ENCODE results near the gene KIF2A.

KIF2A gene

DNA sequence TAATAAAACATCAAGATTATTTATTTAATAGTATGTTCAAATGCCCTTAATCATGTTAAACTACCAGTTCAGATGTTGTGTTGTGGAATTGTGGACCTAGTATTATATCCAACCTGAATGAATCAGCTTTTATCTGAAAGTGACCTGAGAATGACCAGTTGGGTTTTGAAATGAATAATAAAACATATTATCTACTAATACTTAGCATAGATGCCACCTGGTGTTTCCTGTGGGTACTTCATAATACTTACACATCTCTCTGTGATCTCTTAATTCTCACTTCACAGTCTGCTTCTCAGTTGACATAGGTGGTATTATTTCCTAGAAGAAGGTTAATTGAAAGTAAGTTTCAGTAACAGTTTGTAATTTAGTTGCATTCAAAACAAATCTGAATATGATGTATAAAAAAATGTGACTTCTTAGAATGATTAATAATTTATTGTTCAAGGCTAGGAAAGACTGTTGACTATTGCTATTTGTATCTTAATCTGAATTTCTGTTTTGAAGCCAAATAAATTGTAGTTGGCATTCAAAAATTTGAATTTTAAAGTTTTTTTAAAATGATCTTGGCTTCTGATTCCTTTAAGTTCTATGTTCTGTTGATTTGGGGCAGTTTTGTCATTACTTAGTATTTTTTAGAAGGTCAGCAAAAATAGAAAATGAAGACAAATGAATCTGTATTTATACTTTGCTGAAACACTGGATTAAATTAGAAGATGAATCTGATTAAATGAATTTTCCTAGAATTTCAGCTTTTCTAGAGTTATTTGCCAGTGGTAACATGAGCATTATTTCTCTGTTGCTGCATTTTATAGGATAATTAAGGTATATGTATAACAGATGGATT is 48.2 kb downstream of the KIF2A start:
- Histone ChIP-seq H3K4me1 (ENCODE audit: insufficient read depth, low read length) (no peaks in the 10 kb centered on the region), H3K27ac (ENCODE audit: low read depth, low read length) (no peak overlapping the region), H3K9ac (ENCODE audit: low read length) (no peak overlapping the region), H3K4me3 (ENCODE audit: low read depth in 1 of 2, low read length in 2 of 2) (no peak overlapping the region), H3K36me3 (ENCODE audit: insufficient read depth, low read length) (peaks cover 11% of the 10 kb centered on the region), H3K9me3 (ENCODE audit: low read length) (no peaks in the 10 kb centered on the region), H3K27me3 (ENCODE audit: control insufficient read depth in 1 of 2, insufficient read depth in 2 of 2, low read length in 2 of 2) (no peaks in the 10 kb centered on the region)

DNA sequence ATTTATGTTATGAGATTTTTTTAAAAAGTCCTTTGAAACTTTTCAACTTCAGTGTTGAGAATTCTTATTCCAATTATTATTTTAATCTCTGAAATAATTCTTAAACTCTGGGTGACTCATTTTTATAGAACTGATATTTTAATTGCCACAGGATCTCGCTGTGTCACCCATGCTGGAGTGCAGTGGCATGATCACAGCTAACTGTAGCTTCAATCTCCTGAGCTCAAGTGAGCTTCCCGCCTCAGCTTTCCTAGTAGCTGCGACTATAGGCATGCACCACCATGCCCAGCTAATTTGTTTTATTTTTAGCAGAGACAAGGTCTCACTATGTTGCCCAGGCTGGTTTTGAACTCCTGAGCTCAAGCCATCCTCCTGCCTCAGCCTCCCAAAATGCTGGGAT is 56.7 kb downstream of the KIF2A start:
- no peaks in the 10 kb centered on the region for H3K27me3 ChIP-seq (ENCODE audit: control insufficient read depth in 1 of 2, insufficient read depth in 2 of 2, low read length in 2 of 2)
- H3K4me1 ChIP-seq (ENCODE audit: insufficient read depth, low read length): no peaks in the 10 kb centered on the region
- no peaks in the 10 kb centered on the region for H3K9me3 ChIP-seq (ENCODE audit: low read length)
- H3K4me3 ChIP-seq (ENCODE audit: low read depth in 1 of 2, low read length in 2 of 2): no peak overlapping the region
- peaks cover 19% of the 10 kb centered on the region for H3K36me3 ChIP-seq (ENCODE audit: insufficient read depth, low read length)
- H3K27ac ChIP-seq (ENCODE audit: low read depth, low read length): no peak overlapping the region
- no peak overlapping the region for H3K9ac ChIP-seq (ENCODE audit: low read length)

DNA sequence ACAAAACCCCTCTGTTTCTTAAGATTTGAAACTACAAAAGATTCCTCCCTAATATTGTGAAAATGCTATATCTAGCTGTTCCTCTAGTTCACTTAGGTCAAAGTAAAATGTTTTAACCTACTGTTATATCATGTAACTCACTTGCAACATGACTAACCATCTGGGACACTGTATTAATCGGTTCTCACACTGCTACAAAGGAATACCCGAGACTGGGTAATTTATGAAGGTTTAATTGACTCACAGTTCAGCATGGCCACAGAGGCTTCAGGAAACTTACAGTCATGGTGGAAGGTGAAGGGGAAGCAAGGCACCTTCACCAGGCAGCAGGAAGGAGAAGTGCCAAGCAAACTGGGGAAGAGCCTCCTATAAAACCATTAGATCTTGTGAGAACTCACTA is 63.0 kb downstream of the KIF2A start:
- Histone ChIP-seq H3K36me3 (ENCODE audit: insufficient read depth, low read length) (peaks cover 20% of the 10 kb centered on the region), H3K9me3 (ENCODE audit: low read length) (no peaks in the 10 kb centered on the region)

DNA sequence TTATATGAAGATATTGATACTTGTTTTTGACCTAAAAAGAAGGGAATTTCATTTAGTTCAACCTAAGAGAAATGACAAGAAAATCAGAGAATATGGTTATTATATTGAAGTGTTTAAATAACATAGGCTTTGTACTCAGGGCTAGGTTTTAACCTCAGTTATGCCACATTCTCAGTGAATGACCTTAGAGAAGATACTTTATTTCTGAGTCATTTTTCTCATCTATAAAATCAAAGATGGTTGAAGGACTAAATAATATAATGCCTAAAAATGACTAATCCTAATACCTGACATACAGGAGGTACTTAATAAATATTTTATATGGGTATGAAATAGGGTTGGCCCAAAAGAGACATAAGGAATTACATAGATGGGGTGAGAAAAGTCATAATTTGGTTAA is 65.4 kb downstream of the KIF2A start:
- no peak overlapping the region for H3K4me3 ChIP-seq (ENCODE audit: low read depth in 1 of 2, low read length in 2 of 2)
- H3K9me3 ChIP-seq (ENCODE audit: low read length): no peaks in the 10 kb centered on the region
- H3K27me3 ChIP-seq (ENCODE audit: control insufficient read depth in 1 of 2, insufficient read depth in 2 of 2, low read length in 2 of 2): no peaks in the 10 kb centered on the region
- H3K27ac ChIP-seq (ENCODE audit: low read depth, low read length): no peak overlapping the region
- peaks cover 17% of the 10 kb centered on the region for H3K36me3 ChIP-seq (ENCODE audit: insufficient read depth, low read length)
- H3K9ac ChIP-seq (ENCODE audit: low read length): no peak overlapping the region
- H3K4me1 ChIP-seq (ENCODE audit: insufficient read depth, low read length): no peaks in the 10 kb centered on the region

More for the DNA sequence above, 63.0 kb downstream of the KIF2A start:
- no peak overlapping the region for H3K27ac ChIP-seq (ENCODE audit: low read depth, low read length)
- H3K9ac ChIP-seq (ENCODE audit: low read length): no peak overlapping the region
- no peak overlapping the region for H3K4me3 ChIP-seq (ENCODE audit: low read depth in 1 of 2, low read length in 2 of 2)
- H3K27me3 ChIP-seq (ENCODE audit: control insufficient read depth in 1 of 2, insufficient read depth in 2 of 2, low read length in 2 of 2): no peaks in the 10 kb centered on the region
- H3K4me1 ChIP-seq (ENCODE audit: insufficient read depth, low read length): no peaks in the 10 kb centered on the region

DNA sequence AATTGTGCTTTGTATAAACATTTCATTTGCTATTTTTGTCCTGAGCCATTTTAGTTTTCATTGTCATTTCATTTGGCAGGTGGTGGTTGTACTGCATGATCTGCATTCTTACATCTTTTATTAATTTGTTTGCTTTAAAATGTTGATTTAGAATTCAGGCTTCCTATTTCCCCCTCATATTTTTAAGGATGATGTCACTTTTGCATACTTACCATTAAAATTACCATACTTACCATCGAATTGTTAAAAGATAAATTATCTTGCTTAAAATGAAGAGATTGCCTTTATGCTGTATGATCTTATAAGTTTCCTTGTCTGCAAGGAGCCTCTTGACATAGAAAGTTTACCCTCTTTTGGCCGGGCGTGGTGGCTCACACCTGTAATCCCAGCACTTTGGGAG is 66.6 kb downstream of the KIF2A start:
- Histone ChIP-seq H3K27me3 (ENCODE audit: control insufficient read depth in 1 of 2, insufficient read depth in 2 of 2, low read length in 2 of 2) (no peaks in the 10 kb centered on the region), H3K9me3 (ENCODE audit: low read length) (no peaks in the 10 kb centered on the region), H3K4me1 (ENCODE audit: insufficient read depth, low read length) (no peaks in the 10 kb centered on the region), H3K9ac (ENCODE audit: low read length) (no peak overlapping the region), H3K4me3 (ENCODE audit: low read depth in 1 of 2, low read length in 2 of 2) (no peak overlapping the region), H3K36me3 (ENCODE audit: insufficient read depth, low read length) (peaks cover 16% of the 10 kb centered on the region), H3K27ac (ENCODE audit: low read depth, low read length) (no peak overlapping the region)

DNA sequence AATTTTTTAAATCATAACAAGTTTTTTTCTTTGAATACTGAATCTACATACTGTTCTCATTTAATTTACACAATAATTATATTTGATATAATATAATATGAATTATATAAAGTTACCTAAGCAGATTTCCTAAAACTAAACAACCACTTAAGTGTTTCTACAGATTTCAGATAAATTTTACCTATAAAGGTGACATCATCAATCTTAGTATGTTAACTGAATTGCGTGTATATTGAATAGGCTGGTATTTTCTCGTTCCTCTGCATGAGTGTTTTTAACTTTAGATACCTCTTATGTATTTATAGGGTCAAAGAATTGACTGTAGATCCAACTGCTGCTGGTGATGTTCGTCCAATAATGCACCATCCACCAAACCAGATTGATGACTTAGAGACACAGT is 67.4 kb downstream of the KIF2A start:
- no peaks in the 10 kb centered on the region for H3K4me1 ChIP-seq (ENCODE audit: insufficient read depth, low read length)
- peaks cover 23% of the 10 kb centered on the region for H3K36me3 ChIP-seq (ENCODE audit: insufficient read depth, low read length)
- H3K9me3 ChIP-seq (ENCODE audit: low read length): no peaks in the 10 kb centered on the region
- no peaks in the 10 kb centered on the region for H3K27me3 ChIP-seq (ENCODE audit: control insufficient read depth in 1 of 2, insufficient read depth in 2 of 2, low read length in 2 of 2)
- no peak overlapping the region for H3K27ac ChIP-seq (ENCODE audit: low read depth, low read length)
- H3K9ac ChIP-seq (ENCODE audit: low read length): no peak overlapping the region
- H3K4me3 ChIP-seq (ENCODE audit: low read depth in 1 of 2, low read length in 2 of 2): no peak overlapping the region

DNA sequence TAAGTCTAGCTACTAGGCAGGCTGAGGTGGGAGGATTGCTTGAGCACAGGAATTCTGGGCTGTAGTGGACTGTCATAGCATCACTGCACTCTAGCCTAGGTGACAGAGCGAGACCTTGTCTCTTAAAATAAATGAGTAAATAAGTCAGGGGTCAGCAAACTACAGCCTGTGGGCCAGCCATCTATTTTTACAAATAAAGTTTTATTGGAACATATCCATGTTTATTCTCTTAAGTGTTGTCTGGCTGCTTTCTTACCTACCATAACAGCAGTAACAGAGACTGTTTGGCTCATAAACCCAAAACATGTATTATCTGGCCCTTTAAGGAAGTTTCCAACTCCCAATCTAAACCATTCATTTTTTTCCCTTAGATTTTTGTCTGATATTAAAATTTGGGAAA is 68.1 kb downstream of the KIF2A start:
- Histone ChIP-seq H3K4me1 (ENCODE audit: insufficient read depth, low read length) (no peaks in the 10 kb centered on the region), H3K9ac (ENCODE audit: low read length) (no peak overlapping the region), H3K27ac (ENCODE audit: low read depth, low read length) (no peak overlapping the region), H3K36me3 (ENCODE audit: insufficient read depth, low read length) (peaks cover 29% of the 10 kb centered on the region), H3K9me3 (ENCODE audit: low read length) (no peaks in the 10 kb centered on the region), H3K4me3 (ENCODE audit: low read depth in 1 of 2, low read length in 2 of 2) (no peak overlapping the region), H3K27me3 (ENCODE audit: control insufficient read depth in 1 of 2, insufficient read depth in 2 of 2, low read length in 2 of 2) (no peaks in the 10 kb centered on the region)

DNA sequence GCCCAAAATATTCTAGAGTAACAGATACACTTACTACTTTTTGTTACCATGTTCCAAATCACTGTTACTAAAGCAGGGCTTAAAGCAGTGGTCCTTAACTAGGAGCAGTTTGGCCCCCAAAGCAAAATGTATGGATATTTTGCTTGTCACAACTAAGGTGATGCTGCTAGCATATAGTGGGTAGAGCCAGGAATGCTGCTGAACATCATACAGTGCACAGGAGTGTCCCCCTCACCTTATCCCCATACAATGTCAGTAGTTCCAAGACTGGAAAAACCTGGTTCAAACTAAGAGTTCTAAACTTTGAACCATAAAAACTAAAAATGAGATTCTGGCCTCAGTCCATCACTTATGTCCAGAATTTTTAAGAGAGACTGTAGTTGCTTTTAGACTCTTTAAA is 69.6 kb downstream of the KIF2A start:
- Histone ChIP-seq H3K4me1 (ENCODE audit: insufficient read depth, low read length) (no peaks in the 10 kb centered on the region), H3K27ac (ENCODE audit: low read depth, low read length) (no peak overlapping the region), H3K27me3 (ENCODE audit: control insufficient read depth in 1 of 2, insufficient read depth in 2 of 2, low read length in 2 of 2) (no peaks in the 10 kb centered on the region), H3K9me3 (ENCODE audit: low read length) (no peaks in the 10 kb centered on the region), H3K4me3 (ENCODE audit: low read depth in 1 of 2, low read length in 2 of 2) (no peak overlapping the region), H3K36me3 (ENCODE audit: insufficient read depth, low read length) (peaks cover 41% of the 10 kb centered on the region), H3K9ac (ENCODE audit: low read length) (no peak overlapping the region)

DNA sequence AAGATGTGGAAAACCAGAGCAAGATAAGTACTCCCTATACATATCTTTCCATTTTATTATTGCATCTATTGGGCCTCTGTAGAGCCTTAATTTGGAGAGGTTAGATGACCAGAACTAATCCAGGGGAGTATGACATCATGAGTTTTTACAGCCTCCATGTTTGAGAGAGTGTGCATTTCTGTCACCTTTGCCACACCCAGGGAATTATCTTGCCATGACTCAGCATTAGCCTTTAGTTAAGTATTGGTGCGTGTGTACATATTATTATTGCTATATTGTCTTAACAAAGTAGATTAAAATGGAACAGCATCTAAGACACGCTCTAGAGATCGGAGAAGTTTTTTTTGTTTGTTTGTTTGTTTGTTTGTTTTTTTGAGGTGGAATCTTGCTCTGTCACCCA is 70.1 kb downstream of the KIF2A start:
- no peaks in the 10 kb centered on the region for H3K4me1 ChIP-seq (ENCODE audit: insufficient read depth, low read length)
- no peak overlapping the region for H3K9ac ChIP-seq (ENCODE audit: low read length)
- H3K27ac ChIP-seq (ENCODE audit: low read depth, low read length): no peak overlapping the region
- H3K4me3 ChIP-seq (ENCODE audit: low read depth in 1 of 2, low read length in 2 of 2): no peak overlapping the region
- peaks cover 41% of the 10 kb centered on the region for H3K36me3 ChIP-seq (ENCODE audit: insufficient read depth, low read length)
- H3K9me3 ChIP-seq (ENCODE audit: low read length): no peaks in the 10 kb centered on the region
- H3K27me3 ChIP-seq (ENCODE audit: control insufficient read depth in 1 of 2, insufficient read depth in 2 of 2, low read length in 2 of 2): no peaks in the 10 kb centered on the region

DNA sequence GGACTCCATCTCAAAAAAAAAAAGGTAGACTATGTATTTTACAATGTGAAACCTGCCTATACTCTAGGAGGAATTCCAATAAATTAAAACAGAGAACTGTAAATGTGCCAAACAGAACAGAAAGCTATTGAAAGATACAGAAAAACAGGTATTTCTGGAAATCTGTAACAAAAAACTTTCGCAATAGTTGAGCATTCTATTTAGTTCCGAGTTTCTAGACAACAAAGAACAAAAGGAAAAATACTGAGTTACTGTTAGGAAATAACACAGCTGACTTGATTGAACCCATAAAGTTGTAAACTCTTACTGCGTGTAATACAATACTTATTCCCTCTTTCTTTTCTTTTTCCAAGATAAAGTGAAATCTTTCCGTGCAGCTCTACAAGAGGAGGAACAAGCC is 79.1 kb downstream of the KIF2A start:
- Histone ChIP-seq H3K9ac (ENCODE audit: low read length) (no peak overlapping the region), H3K27me3 (ENCODE audit: control insufficient read depth in 1 of 2, insufficient read depth in 2 of 2, low read length in 2 of 2) (no peaks in the 10 kb centered on the region), H3K36me3 (ENCODE audit: insufficient read depth, low read length) (peaks cover 26% of the 10 kb centered on the region), H3K4me1 (ENCODE audit: insufficient read depth, low read length) (no peaks in the 10 kb centered on the region), H3K27ac (ENCODE audit: low read depth, low read length) (no peak overlapping the region), H3K9me3 (ENCODE audit: low read length) (no peaks in the 10 kb centered on the region), H3K4me3 (ENCODE audit: low read depth in 1 of 2, low read length in 2 of 2) (no peak overlapping the region)

DNA sequence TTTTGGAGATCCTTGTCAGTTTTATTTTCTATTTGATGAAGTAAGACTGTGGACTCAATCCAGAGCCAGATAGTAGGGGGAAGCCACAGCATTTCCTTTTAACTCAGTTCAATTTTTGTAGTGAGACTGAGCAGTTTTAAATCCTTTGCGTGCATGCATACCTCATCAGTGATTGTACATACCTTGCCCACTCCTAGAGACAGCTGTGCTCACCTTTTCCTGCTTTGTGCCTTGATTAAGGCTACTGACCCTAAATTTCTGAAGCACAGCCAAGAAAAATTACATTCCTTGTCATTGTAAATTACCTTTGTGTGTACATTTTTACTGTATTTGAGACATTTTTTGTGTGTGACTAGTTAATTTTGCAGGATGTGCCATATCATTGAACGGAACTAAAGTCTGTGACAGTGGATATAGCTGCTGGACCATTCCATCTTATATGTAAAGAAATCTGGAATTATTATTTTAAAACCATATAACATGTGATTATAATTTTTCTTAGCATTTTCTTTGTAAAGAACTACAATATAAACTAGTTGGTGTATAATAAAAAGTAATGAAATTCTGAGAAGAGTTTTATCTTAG is 79.9 kb downstream of the KIF2A start:
- no peaks in the 10 kb centered on the region for H3K9me3 ChIP-seq (ENCODE audit: low read length)
- no peaks in the 10 kb centered on the region for H3K27me3 ChIP-seq (ENCODE audit: control insufficient read depth in 1 of 2, insufficient read depth in 2 of 2, low read length in 2 of 2)
- no peaks in the 10 kb centered on the region for H3K4me1 ChIP-seq (ENCODE audit: insufficient read depth, low read length)
- no peak overlapping the region for H3K4me3 ChIP-seq (ENCODE audit: low read depth in 1 of 2, low read length in 2 of 2)
- H3K36me3 ChIP-seq (ENCODE audit: insufficient read depth, low read length): peaks cover 22% of the 10 kb centered on the region
- H3K27ac ChIP-seq (ENCODE audit: low read depth, low read length): no peak overlapping the region
- H3K9ac ChIP-seq (ENCODE audit: low read length): no peak overlapping the region

DNA sequence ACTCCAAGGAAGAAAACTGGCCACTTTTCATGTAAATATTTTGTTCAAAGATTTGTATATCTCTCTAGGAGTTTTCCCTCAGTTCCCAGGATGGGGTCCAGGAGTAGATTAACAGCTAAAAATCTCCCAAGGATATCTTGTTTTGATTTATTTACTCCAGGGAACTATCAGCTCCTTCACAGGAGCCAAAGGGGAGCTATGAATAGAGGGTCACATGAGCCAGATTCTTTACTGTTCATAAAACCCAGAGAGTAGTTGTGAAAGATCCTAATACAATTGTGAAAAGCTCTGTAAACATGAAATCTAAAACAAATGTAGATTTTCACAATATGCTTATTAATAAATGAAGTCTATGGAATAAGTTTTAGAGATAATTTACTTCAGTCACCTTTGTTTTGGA is 80.8 kb downstream of the KIF2A start:
- Histone ChIP-seq H3K36me3 (ENCODE audit: insufficient read depth, low read length) (peaks cover 18% of the 10 kb centered on the region), H3K9ac (ENCODE audit: low read length) (no peak overlapping the region), H3K27ac (ENCODE audit: low read depth, low read length) (no peak overlapping the region), H3K4me3 (ENCODE audit: low read depth in 1 of 2, low read length in 2 of 2) (no peak overlapping the region), H3K4me1 (ENCODE audit: insufficient read depth, low read length) (no peaks in the 10 kb centered on the region), H3K27me3 (ENCODE audit: control insufficient read depth in 1 of 2, insufficient read depth in 2 of 2, low read length in 2 of 2) (no peaks in the 10 kb centered on the region), H3K9me3 (ENCODE audit: low read length) (no peaks in the 10 kb centered on the region)
